Muscle layer of duodenum (tissue), 2 donors: ENCODE data around the gene TPI1.
A peak's percentile ranks its signal among the peaks of the same experiment; 100 is the strongest.
"Not testable (repeated sequence)": the region's sequence is repeated elsewhere in the genome, so short reads cannot be mapped to it uniquely, and the experiment has no call there.

Source experiments
- H3K27ac ChIP-seq: one replicate; pipeline ENCODE4 v1.7.0; 2013; ENCODE audit warnings: mild to moderate bottlenecking, low read length
- H3K27me3 ChIP-seq: one replicate; pipeline ENCODE4 v1.7.0; 2013; ENCODE audit warnings: low read depth, mild to moderate bottlenecking, control low read depth, low read length
- H3K36me3 ChIP-seq, 2 donors: one replicate each; pipeline ENCODE4 v1.7.0; 2013; ENCODE audit warnings: low read length in 2 of 2, control low read depth in 1 of 2, mild to moderate bottlenecking in 1 of 2; ENCODE audit not compliant: insufficient read depth in 2 of 2, control insufficient read depth in 1 of 2
- H3K4me1 ChIP-seq, 2 donors: one replicate each; pipeline ENCODE4 v1.7.0; 2013; ENCODE audit warnings: low read length in 2 of 2, mild to moderate bottlenecking in 2 of 2, control low read depth in 1 of 2, moderate library complexity in 1 of 2; ENCODE audit not compliant: insufficient read depth in 2 of 2, control insufficient read depth in 1 of 2
- H3K4me3 ChIP-seq, 2 donors: one replicate each; pipeline ENCODE4 v1.7.0; 2013; ENCODE audit warnings: low read length in 2 of 2, low read depth in 1 of 2, mild to moderate bottlenecking in 1 of 2
- H3K9me3 ChIP-seq, 2 donors: one replicate each; pipeline ENCODE4 v1.7.0; 2013; ENCODE audit warnings: low read length in 2 of 2, control low read depth in 1 of 2, mild to moderate bottlenecking in 1 of 2; ENCODE audit not compliant: control insufficient read depth in 1 of 2
- donor health status: healthy.

Gene TPI1

GRCh38 chr12:6863033-6863432, 4.3 kb upstream of the TPI1 start:
- H3K4me3 ChIP-seq = no peak overlapping the region
- no peaks in the 10 kb centered on the region for H3K27me3 ChIP-seq
- H3K9me3 ChIP-seq = no peaks in the 10 kb centered on the region
- H3K4me1 ChIP-seq = peaks cover 0 to 6% of the 10 kb centered on the region in 2 donors
- H3K36me3 ChIP-seq = peaks cover 53 to 80% of the 10 kb centered on the region in 2 donors
- no peak overlapping the region for H3K27ac ChIP-seq

- Histone ChIP-seq H3K27me3 (no peaks in the 10 kb centered on the region), H3K27ac (no peak overlapping the region), H3K4me1 (peaks cover 6 to 12% of the 10 kb centered on the region in 2 donors), H3K9me3 (no peaks in the 10 kb centered on the region), H3K4me3 (no peak overlapping the region), H3K36me3 (peaks cover 46 to 73% of the 10 kb centered on the region in 2 donors)
Measured at GRCh38 chr12:6863586-6864321, 3.6 kb upstream of the TPI1 start.

GRCh38 chr12:6865307-6865706, 2.0 kb upstream of the TPI1 start:
- Histone ChIP-seq H3K36me3 (peaks cover 42 to 59% of the 10 kb centered on the region in 2 donors), H3K4me1 (peaks cover 9 to 27% of the 10 kb centered on the region in 2 donors)
- H3K27me3 ChIP-seq, H3K27ac ChIP-seq, H3K9me3 ChIP-seq, H3K4me3 ChIP-seq: not testable (repeated sequence)

GRCh38 chr12:6866163-6866919, 990 bp upstream of the TPI1 start:
- peaks cover 38 to 58% of the 10 kb centered on the region in 2 donors for H3K36me3 ChIP-seq
- no peaks in the 10 kb centered on the region for H3K27me3 ChIP-seq
- peak overlapping the region; percentile 55 to 81 for H3K4me3 ChIP-seq
- H3K9me3 ChIP-seq = no peaks in the 10 kb centered on the region
- H3K4me1 ChIP-seq = peaks cover 10 to 31% of the 10 kb centered on the region in 2 donors
- peak overlapping the region; percentile 82 for H3K27ac ChIP-seq

- Histone ChIP-seq H3K27me3 (no peaks in the 10 kb centered on the region), H3K4me3 (peak overlapping the region; percentile 55 to 81), H3K27ac (peak overlapping the region; percentile 82), H3K4me1 (peaks cover 16 to 37% of the 10 kb centered on the region in 2 donors), H3K9me3 (no peaks in the 10 kb centered on the region), H3K36me3 (peaks cover 32 to 52% of the 10 kb centered on the region in 2 donors)
Measured at GRCh38 chr12:6866920-6867412, 365 bp upstream of the TPI1 start.

GRCh38 chr12:6868211-6869048, 1.1 kb downstream of the TPI1 start:
- Histone ChIP-seq H3K36me3 (peaks cover 19 to 37% of the 10 kb centered on the region in 2 donors), H3K27me3 (no peaks in the 10 kb centered on the region), H3K27ac (peak overlapping the region; percentile 93), H3K4me1 (peaks cover 19 to 45% of the 10 kb centered on the region in 2 donors), H3K9me3 (no peaks in the 10 kb centered on the region), H3K4me3 (peak overlapping the region; percentile 81 to 84)

- peaks cover 19 to 47% of the 10 kb centered on the region in 2 donors for H3K4me1 ChIP-seq
- H3K36me3 ChIP-seq = peaks cover 15 to 28% of the 10 kb centered on the region in 2 donors
- no peaks in the 10 kb centered on the region for H3K9me3 ChIP-seq
- peak overlapping the region; percentile 93 for H3K27ac ChIP-seq
- no peaks in the 10 kb centered on the region for H3K27me3 ChIP-seq
- H3K4me3 ChIP-seq = peak overlapping the region; percentile 81 to 84
Measured at GRCh38 chr12:6869049-6870021, 2.0 kb downstream of the TPI1 start.

GRCh38 chr12:6870304-6870703, 3.0 kb downstream of the TPI1 start:
- H3K4me3 ChIP-seq, H3K27ac ChIP-seq, H3K27me3 ChIP-seq, H3K9me3 ChIP-seq: not testable (repeated sequence)
- Histone ChIP-seq H3K4me1 (peaks cover 19 to 48% of the 10 kb centered on the region in 2 donors), H3K36me3 (peaks cover 15 to 19% of the 10 kb centered on the region in 2 donors)

GRCh38 chr12:6871052-6871957, 4.0 kb downstream of the TPI1 start:
- Histone ChIP-seq H3K36me3 (peaks cover 10 to 11% of the 10 kb centered on the region in 2 donors), H3K27ac (no peak overlapping the region), H3K4me1 (peaks cover 19 to 48% of the 10 kb centered on the region in 2 donors), H3K27me3 (no peaks in the 10 kb centered on the region), H3K4me3 (peak overlapping the region; percentile 86 to 97), H3K9me3 (no peaks in the 10 kb centered on the region)
